ENCODE data around the gene SPO11.

Gene SPO11

GRCh38 chr20:57329608-57330221 is at the start of gene SPO11:
TSS of gene SPO11 (plus strand) at chr20:57329803. CDS start at chr20:57329868, 65 bp downstream.
- H3K4me1 ChIP-seq (ENCODE audit: insufficient read depth, insufficient read length) = peaks cover 16% of the 10 kb centered on the region
- no peak within 1 kb of the TSS for H3K9ac ChIP-seq (ENCODE audit: insufficient read length, low read depth)
- no peak within 1 kb of the TSS for H3K4me3 ChIP-seq (ENCODE audit: insufficient read length, low read depth)
- no peaks in the 10 kb centered on the region for H3K9me3 ChIP-seq (ENCODE audit: insufficient read depth, low read length)
- no peak for DNase-seq (ENCODE audit: low read depth, low spot score)
- H3K27me3 ChIP-seq (ENCODE audit: insufficient read depth, insufficient read length) = no peaks in the 10 kb centered on the region
- TF ChIP-seq ZNF274 (IDR thresholded peaks at IDR 0.05; ENCODE audit: low read depth, low read length) = no peak
- no peak for TF ChIP-seq SUZ12 (IDR thresholded peaks at IDR 0.05; ENCODE audit: extremely low read depth, insufficient read depth, insufficient read length)
- TF ChIP-seq YY1 (IDR thresholded peaks at IDR 0.05; ENCODE audit: insufficient read depth, insufficient read length) = no peak
- no peaks in the 10 kb centered on the region for H3K36me3 ChIP-seq (ENCODE audit: insufficient read depth, insufficient read length, low read length)

- TF ChIP-seq YY1 (IDR thresholded peaks at IDR 0.05; ENCODE audit: insufficient read depth, insufficient read length) (no peak), SUZ12 (IDR thresholded peaks at IDR 0.05; ENCODE audit: extremely low read depth, insufficient read depth, insufficient read length) (no peak), ZNF274 (IDR thresholded peaks at IDR 0.05; ENCODE audit: low read depth, low read length) (no peak)
- H3K27me3 ChIP-seq (ENCODE audit: insufficient read depth, insufficient read length) = no peaks in the 10 kb centered on the region
- H3K4me1 ChIP-seq (ENCODE audit: insufficient read depth, insufficient read length) = peaks cover 6% of the 10 kb centered on the region
- DNase-seq (ENCODE audit: low read depth, low spot score) = no peak
- H3K4me3 ChIP-seq (ENCODE audit: insufficient read length, low read depth) = no peak overlapping the region
- no peaks in the 10 kb centered on the region for H3K9me3 ChIP-seq (ENCODE audit: insufficient read depth, low read length)
- no peak overlapping the region for H3K9ac ChIP-seq (ENCODE audit: insufficient read length, low read depth)
- H3K36me3 ChIP-seq (ENCODE audit: insufficient read depth, insufficient read length, low read length) = no peaks in the 10 kb centered on the region
Observed at GRCh38 chr20:57280221-57280620, 49.4 kb upstream of the SPO11 start.

- H3K9ac ChIP-seq (ENCODE audit: insufficient read length, low read depth) = no peak overlapping the region
- TF ChIP-seq YY1 (IDR thresholded peaks at IDR 0.05; ENCODE audit: insufficient read depth, insufficient read length) (no peak), SUZ12 (IDR thresholded peaks at IDR 0.05; ENCODE audit: extremely low read depth, insufficient read depth, insufficient read length) (no peak), ZNF274 (IDR thresholded peaks at IDR 0.05; ENCODE audit: low read depth, low read length) (no peak)
- H3K4me3 ChIP-seq (ENCODE audit: insufficient read length, low read depth) = no peak overlapping the region
- H3K4me1 ChIP-seq (ENCODE audit: insufficient read depth, insufficient read length) = peaks cover 9% of the 10 kb centered on the region
- no peaks in the 10 kb centered on the region for H3K27me3 ChIP-seq (ENCODE audit: insufficient read depth, insufficient read length)
- DNase-seq (ENCODE audit: low read depth, low spot score) = no peak
- no peaks in the 10 kb centered on the region for H3K9me3 ChIP-seq (ENCODE audit: insufficient read depth, low read length)
- H3K36me3 ChIP-seq (ENCODE audit: insufficient read depth, insufficient read length, low read length) = no peaks in the 10 kb centered on the region
Observed at GRCh38 chr20:57281900-57282299, 47.7 kb upstream of the SPO11 start.

GRCh38 chr20:57282670-57283361 is 46.8 kb upstream of the SPO11 start:
- Histone ChIP-seq H3K27me3 (ENCODE audit: insufficient read depth, insufficient read length) (no peaks in the 10 kb centered on the region), H3K4me1 (ENCODE audit: insufficient read depth, insufficient read length) (peaks cover 12% of the 10 kb centered on the region), H3K9me3 (ENCODE audit: insufficient read depth, low read length) (no peaks in the 10 kb centered on the region), H3K4me3 (ENCODE audit: insufficient read length, low read depth) (no peak overlapping the region), H3K36me3 (ENCODE audit: insufficient read depth, insufficient read length, low read length) (no peaks in the 10 kb centered on the region), H3K9ac (ENCODE audit: insufficient read length, low read depth) (peak overlapping the region; percentile 47)
- DNase-seq (ENCODE audit: low read depth, low spot score) = no peak
- TF ChIP-seq SUZ12 (IDR thresholded peaks at IDR 0.05; ENCODE audit: extremely low read depth, insufficient read depth, insufficient read length) (no peak), ZNF274 (IDR thresholded peaks at IDR 0.05; ENCODE audit: low read depth, low read length) (no peak), YY1 (IDR thresholded peaks at IDR 0.05; ENCODE audit: insufficient read depth, insufficient read length) (no peak)

GRCh38 chr20:57283860-57284259 is 45.7 kb upstream of the SPO11 start:
- DNase-seq (ENCODE audit: low read depth, low spot score) = no peak
- TF ChIP-seq SUZ12 (IDR thresholded peaks at IDR 0.05; ENCODE audit: extremely low read depth, insufficient read depth, insufficient read length) (no peak), ZNF274 (IDR thresholded peaks at IDR 0.05; ENCODE audit: low read depth, low read length) (no peak), YY1 (IDR thresholded peaks at IDR 0.05; ENCODE audit: insufficient read depth, insufficient read length) (no peak)
- Histone ChIP-seq H3K4me3 (ENCODE audit: insufficient read length, low read depth) (no peak overlapping the region), H3K4me1 (ENCODE audit: insufficient read depth, insufficient read length) (peaks cover 14% of the 10 kb centered on the region), H3K9ac (ENCODE audit: insufficient read length, low read depth) (no peak overlapping the region), H3K36me3 (ENCODE audit: insufficient read depth, insufficient read length, low read length) (no peaks in the 10 kb centered on the region), H3K27me3 (ENCODE audit: insufficient read depth, insufficient read length) (no peaks in the 10 kb centered on the region), H3K9me3 (ENCODE audit: insufficient read depth, low read length) (no peaks in the 10 kb centered on the region)

GRCh38 chr20:57287007-57287880 is 42.4 kb upstream of the SPO11 start:
- Histone ChIP-seq H3K9ac (ENCODE audit: insufficient read length, low read depth) (no peak overlapping the region), H3K27me3 (ENCODE audit: insufficient read depth, insufficient read length) (no peaks in the 10 kb centered on the region)

More at GRCh38 chr20:57287007-57287880, 42.4 kb upstream of the SPO11 start:
- Histone ChIP-seq H3K4me3 (ENCODE audit: insufficient read length, low read depth) (no peak overlapping the region), H3K36me3 (ENCODE audit: insufficient read depth, insufficient read length, low read length) (no peaks in the 10 kb centered on the region), H3K4me1 (ENCODE audit: insufficient read depth, insufficient read length) (peaks cover 22% of the 10 kb centered on the region), H3K9me3 (ENCODE audit: insufficient read depth, low read length) (no peaks in the 10 kb centered on the region)
- no peak for DNase-seq (ENCODE audit: low read depth, low spot score)
- no peak for TF ChIP-seq ZNF274 (IDR thresholded peaks at IDR 0.05; ENCODE audit: low read depth, low read length)
- TF ChIP-seq SUZ12 (IDR thresholded peaks at IDR 0.05; ENCODE audit: extremely low read depth, insufficient read depth, insufficient read length) = no peak
- no peak for TF ChIP-seq YY1 (IDR thresholded peaks at IDR 0.05; ENCODE audit: insufficient read depth, insufficient read length)

Measured in NT2/D1 (cell line).